NCI-H82 treated with DMSO at 0.1 percent for 48 hours (cell line): Measurements from ENCODE around the gene DMAC1.

ENCODE experiments used
- DNase-seq: peaks from one replicate; lab custom pipeline; 2025; ENCODE audit not compliant: unreplicated experiment; lab: John Stamatoyannopoulos, UW

Gene DMAC1

GRCh38 chr9:7783635-7784063, 15.9 kb downstream of the DMAC1 start:
- DNase-seq: no peak

- DNase-seq: no peak
Measured at GRCh38 chr9:7782400-7783120, 17.0 kb downstream of the DMAC1 start.

- peak; percentile 68 for DNase-seq
Measured at GRCh38 chr9:7780261-7780988, 19.2 kb downstream of the DMAC1 start.

GRCh38 chr9:7778851-7779600, 20.6 kb downstream of the DMAC1 start:
- DNase-seq: no peak

GRCh38 chr9:7777771-7778170, 21.8 kb downstream of the DMAC1 start:
- no peak for DNase-seq

- no peak for DNase-seq
Measured at GRCh38 chr9:7770111-7770510, 29.5 kb downstream of the DMAC1 start.

- DNase-seq: no peak
Measured at GRCh38 chr9:7762600-7762999, 37.0 kb downstream of the DMAC1 start.

- no peak for DNase-seq
Measured at GRCh38 chr9:7760014-7760415, 39.6 kb downstream of the DMAC1 start.

- no peak for DNase-seq
Measured at GRCh38 chr9:7756088-7756487, 43.5 kb downstream of the DMAC1 start.

GRCh38 chr9:7752481-7752880, 47.1 kb downstream of the DMAC1 start:
- DNase-seq: no peak
